ENCODE measurements around the gene SALL3. TPM values are rescaled to one million over a fixed set of nuclear protein-coding genes. Genes with fewer than 3 reads are reported as not detected.

Gene SALL3
- total RNA-seq, 1 donor from 2014 or later: 14.6 TPM

- Mint-ChIP-seq H3K27me3 (peaks cover 74% of the 10 kb centered on the region), H3K4me3 (no peak overlapping the region), H3K9me3 (no peaks in the 10 kb centered on the region), H3K27ac (no peak overlapping the region), H3K36me3 (no peaks in the 10 kb centered on the region), H3K4me1 (ENCODE audit: unreplicated experiment) (peaks cover 8% of the 10 kb centered on the region)
- no peak for DNase-seq (ENCODE audit: extremely low spot score, unreplicated experiment)
- TF ChIP-seq CTCF (conservative IDR thresholded peaks at IDR 0.05): no peak
Measured at GRCh38 chr18:78979056-78979729, 425 bp upstream of the SALL3 start.

DNA sequence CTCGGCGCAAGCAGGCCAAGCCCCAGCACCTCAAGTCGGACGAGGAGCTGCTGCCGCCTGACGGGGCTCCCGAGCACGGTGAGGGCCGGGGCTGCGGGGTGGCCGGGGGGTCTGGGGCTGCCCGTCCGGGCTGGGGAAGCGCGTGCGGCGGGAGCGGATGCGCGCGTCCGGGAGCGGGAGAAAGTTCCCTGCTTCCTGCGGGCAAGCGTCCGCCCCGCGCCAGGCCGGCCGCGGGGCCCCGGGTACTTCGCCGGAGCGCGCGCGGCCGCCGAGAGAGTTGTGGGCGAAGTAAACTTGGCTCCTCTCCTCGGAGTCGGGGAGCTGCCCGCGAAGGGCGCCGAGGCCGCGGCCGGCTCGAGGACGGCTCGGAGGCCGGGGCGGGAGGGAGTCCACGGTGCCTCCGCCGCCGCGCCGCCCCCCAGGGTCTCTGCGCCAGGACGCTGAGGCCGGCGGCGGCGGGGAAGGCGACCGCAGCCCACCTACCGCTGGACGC, 707 bp downstream of the SALL3 start:
- Mint-ChIP-seq H3K36me3 (no peaks in the 10 kb centered on the region), H3K27me3 (peaks cover 77% of the 10 kb centered on the region), H3K9me3 (no peaks in the 10 kb centered on the region), H3K4me3 (no peak overlapping the region), H3K4me1 (ENCODE audit: unreplicated experiment) (peaks cover 9% of the 10 kb centered on the region), H3K27ac (no peak overlapping the region)
- no peak for TF ChIP-seq CTCF (conservative IDR thresholded peaks at IDR 0.05)
- no peak for DNase-seq (ENCODE audit: extremely low spot score, unreplicated experiment)

- no peak for DNase-seq (ENCODE audit: extremely low spot score, unreplicated experiment)
- H3K36me3 Mint-ChIP-seq: no peaks in the 10 kb centered on the region
- H3K4me1 Mint-ChIP-seq (ENCODE audit: unreplicated experiment): peaks cover 11% of the 10 kb centered on the region
- no peaks in the 10 kb centered on the region for H3K9me3 Mint-ChIP-seq
- H3K27ac Mint-ChIP-seq: peak overlapping the region; percentile 33
- peak overlapping the region; percentile 81 for H3K4me3 Mint-ChIP-seq
- no peak for TF ChIP-seq CTCF (conservative IDR thresholded peaks at IDR 0.05)
- peaks cover 77% of the 10 kb centered on the region for H3K27me3 Mint-ChIP-seq
Measured at GRCh38 chr18:78980777-78981380, 1.3 kb downstream of the SALL3 start.

GRCh38 chr18:78981394-78981831, 1.8 kb downstream of the SALL3 start:
- Mint-ChIP-seq H3K36me3 (no peaks in the 10 kb centered on the region), H3K9me3 (no peaks in the 10 kb centered on the region), H3K27ac (peak overlapping the region; percentile 33), H3K4me3 (peak overlapping the region; percentile 81), H3K4me1 (ENCODE audit: unreplicated experiment) (peaks cover 16% of the 10 kb centered on the region), H3K27me3 (peaks cover 77% of the 10 kb centered on the region)
- TF ChIP-seq CTCF (conservative IDR thresholded peaks at IDR 0.05): no peak
- DNase-seq (ENCODE audit: extremely low spot score, unreplicated experiment): no peak

- H3K4me1 Mint-ChIP-seq (ENCODE audit: unreplicated experiment): peaks cover 16% of the 10 kb centered on the region
- DNase-seq (ENCODE audit: extremely low spot score, unreplicated experiment): no peak
- no peak overlapping the region for H3K27ac Mint-ChIP-seq
- peak overlapping the region; percentile 81 for H3K4me3 Mint-ChIP-seq
- no peak for TF ChIP-seq CTCF (conservative IDR thresholded peaks at IDR 0.05)
- H3K9me3 Mint-ChIP-seq: no peaks in the 10 kb centered on the region
- H3K27me3 Mint-ChIP-seq: peaks cover 75% of the 10 kb centered on the region
- H3K36me3 Mint-ChIP-seq: no peaks in the 10 kb centered on the region
Measured at GRCh38 chr18:78981989-78982620, 2.5 kb downstream of the SALL3 start.

Data from type B pancreatic cell (in vitro differentiated cells).